ENCODE measurements around the gene IKZF3.

IKZF3 gene

DNA sequence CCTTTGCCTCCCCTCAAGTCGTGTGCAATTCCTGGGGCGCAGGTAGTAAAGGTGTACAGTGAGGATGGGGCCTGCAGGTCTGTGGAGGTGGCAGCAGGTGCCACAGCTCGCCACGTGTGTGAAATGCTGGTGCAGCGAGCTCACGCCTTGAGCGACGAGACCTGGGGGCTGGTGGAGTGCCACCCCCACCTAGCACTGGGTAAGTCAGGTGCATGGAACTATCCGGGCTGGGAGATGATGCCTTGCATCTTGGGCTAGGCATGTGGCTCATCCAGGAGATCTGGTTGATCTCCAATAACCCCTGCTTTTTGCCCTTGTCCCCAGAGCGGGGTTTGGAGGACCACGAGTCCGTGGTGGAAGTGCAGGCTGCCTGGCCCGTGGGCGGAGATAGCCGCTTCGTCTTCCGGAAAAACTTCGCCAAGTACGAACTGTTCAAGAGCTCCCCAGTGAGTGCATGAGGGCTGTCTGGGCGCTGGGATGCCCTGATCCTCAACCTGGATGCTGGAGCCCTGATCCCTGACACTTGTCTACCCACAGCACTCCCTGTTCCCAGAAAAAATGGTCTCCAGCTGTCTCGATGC lies 121.2 kb downstream of the IKZF3 start:
- H3K27ac ChIP-seq = no peak overlapping the region
- no peak overlapping the region for H3K9ac ChIP-seq (ENCODE audit: insufficient read length)
- no peaks in the 10 kb centered on the region for H3K36me3 ChIP-seq (ENCODE audit: insufficient read depth, low read length)
- TF ChIP-seq FOXP2 (optimal IDR thresholded peaks at IDR 0.05; ENCODE audit: control extremely low read depth, extremely low read length, insufficient read depth) (no peak), POLR2AphosphoS5 (IDR thresholded peaks at IDR 0.05; ENCODE audit: borderline replicate concordance, low read depth, low read length) (no peak), EZH2 (IDR thresholded peaks at IDR 0.05) (no peak)
- no peaks in the 10 kb centered on the region for H3K9me3 ChIP-seq (ENCODE audit: low read depth, low read length)
- DNase-seq (ENCODE audit: low read depth, low spot score) = no peak
- no peak overlapping the region for H3K4me3 ChIP-seq

DNA sequence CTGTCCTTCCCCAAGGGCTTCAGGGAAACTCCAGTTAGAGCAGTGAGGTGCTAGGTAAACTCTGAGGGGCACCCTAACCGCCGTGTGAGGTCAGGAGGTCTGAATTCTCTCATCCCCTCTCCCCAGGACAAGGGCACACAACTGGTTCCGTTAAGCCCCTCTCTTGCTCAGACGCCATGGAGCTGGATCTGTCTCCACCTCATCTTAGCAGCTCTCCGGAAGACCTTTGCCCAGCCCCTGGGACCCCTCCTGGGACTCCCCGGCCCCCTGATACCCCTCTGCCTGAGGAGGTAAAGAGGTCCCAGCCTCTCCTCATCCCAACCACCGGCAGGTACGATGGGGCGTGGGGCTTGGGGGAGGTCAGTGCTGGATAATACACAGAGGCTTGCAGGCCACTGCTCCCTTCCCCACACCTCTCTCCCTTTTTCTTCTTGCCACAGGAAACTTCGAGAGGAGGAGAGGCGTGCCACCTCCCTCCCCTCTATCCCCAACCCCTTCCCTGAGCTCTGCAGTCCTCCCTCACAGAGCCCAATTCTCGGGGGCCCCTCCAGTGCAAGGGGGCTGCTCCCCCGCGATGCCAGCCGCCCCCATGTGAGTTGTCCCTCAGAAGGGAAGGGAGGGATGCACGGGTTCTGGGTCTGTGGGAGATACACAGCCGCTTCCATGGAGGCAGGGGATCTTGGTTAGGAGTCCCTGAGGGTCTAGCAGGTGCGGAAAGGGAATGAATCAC lies 121.8 kb downstream of the IKZF3 start:
- Histone ChIP-seq H3K9ac (ENCODE audit: insufficient read length) (no peak overlapping the region), H3K27ac (no peak overlapping the region), H3K4me3 (no peak overlapping the region), H3K36me3 (ENCODE audit: insufficient read depth, low read length) (no peaks in the 10 kb centered on the region), H3K9me3 (ENCODE audit: low read depth, low read length) (no peaks in the 10 kb centered on the region)
- no peak for TF ChIP-seq EZH2 (IDR thresholded peaks at IDR 0.05)
- no peak for TF ChIP-seq FOXP2 (optimal IDR thresholded peaks at IDR 0.05; ENCODE audit: control extremely low read depth, extremely low read length, insufficient read depth)
- no peak for TF ChIP-seq POLR2AphosphoS5 (IDR thresholded peaks at IDR 0.05; ENCODE audit: borderline replicate concordance, low read depth, low read length)
- DNase-seq (ENCODE audit: low read depth, low spot score) = no peak

DNA sequence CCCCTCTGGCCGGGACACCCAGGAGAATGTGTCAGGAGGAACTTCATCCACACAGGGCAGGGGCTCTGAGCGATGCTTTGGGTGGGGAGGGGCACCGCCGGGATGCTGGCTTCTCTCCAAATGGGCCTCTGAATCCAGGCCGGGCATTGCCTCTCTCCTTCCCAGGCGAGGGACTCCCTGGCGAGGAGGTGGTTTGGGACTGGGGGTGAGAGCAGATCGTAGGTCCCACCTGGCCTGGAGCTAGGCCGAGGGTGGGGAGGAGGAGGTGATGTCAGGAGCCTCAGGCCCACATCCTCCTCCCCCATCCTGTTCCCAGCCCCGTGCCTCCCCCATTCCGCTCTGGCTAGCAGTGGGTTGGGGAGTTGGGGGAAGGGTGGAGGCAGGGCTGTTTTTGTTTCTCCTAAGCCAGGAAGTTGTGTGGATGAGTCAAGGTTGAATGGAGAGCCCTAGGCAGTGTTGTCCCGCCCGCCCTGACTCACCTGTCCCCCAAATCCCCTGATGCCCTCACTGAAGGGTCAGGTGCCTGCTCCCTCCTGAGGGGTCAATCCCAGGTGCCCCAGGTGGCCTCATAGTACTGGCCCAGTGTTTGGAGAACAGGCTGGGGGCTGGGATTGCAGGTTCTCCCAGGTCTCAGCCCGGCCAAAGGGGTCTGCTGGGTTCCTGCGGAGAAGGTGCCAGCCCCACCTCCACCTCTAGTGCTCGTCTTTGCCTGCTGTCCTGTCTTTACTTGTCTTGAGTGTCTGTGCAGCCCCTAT lies 123.6 kb downstream of the IKZF3 start:
- H3K9me3 ChIP-seq (ENCODE audit: low read depth, low read length) = no peaks in the 10 kb centered on the region
- no peak overlapping the region for H3K9ac ChIP-seq (ENCODE audit: insufficient read length)
- H3K27ac ChIP-seq = no peak overlapping the region
- H3K4me3 ChIP-seq = no peak overlapping the region
- H3K36me3 ChIP-seq (ENCODE audit: insufficient read depth, low read length) = no peaks in the 10 kb centered on the region
- no peak for TF ChIP-seq POLR2AphosphoS5 (IDR thresholded peaks at IDR 0.05; ENCODE audit: borderline replicate concordance, low read depth, low read length)
- no peak for TF ChIP-seq FOXP2 (optimal IDR thresholded peaks at IDR 0.05; ENCODE audit: control extremely low read depth, extremely low read length, insufficient read depth)
- no peak for TF ChIP-seq EZH2 (IDR thresholded peaks at IDR 0.05)
- no peak for DNase-seq (ENCODE audit: low read depth, low spot score)

DNA sequence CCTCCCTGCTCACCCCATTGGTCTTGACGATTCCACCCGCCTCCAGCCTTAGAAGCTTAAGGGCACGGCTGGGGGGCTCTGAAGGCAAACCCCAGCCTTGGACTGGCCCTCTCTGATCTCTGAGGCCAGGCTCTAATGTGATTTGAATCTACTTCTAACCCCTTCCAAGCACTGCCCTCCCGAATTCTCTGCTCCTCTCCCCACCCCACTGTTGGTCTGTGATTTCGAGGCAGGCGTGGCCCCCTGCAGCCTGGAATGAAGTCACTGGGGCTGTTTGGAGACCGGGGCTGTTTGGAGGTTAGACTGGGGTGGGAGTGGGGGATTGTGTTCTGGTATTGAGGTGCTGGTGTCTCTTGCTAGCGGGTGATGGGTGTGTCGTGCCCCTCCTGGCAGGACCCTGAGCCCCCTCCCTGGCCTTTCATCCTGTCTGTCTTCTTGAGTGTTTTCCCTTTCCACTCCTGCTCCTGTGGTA lies 124.2 kb downstream of the IKZF3 start:
- H3K9me3 ChIP-seq (ENCODE audit: low read depth, low read length) = no peaks in the 10 kb centered on the region
- no peak overlapping the region for H3K27ac ChIP-seq
- no peaks in the 10 kb centered on the region for H3K36me3 ChIP-seq (ENCODE audit: insufficient read depth, low read length)
- DNase-seq (ENCODE audit: low read depth, low spot score) = no peak
- no peak overlapping the region for H3K4me3 ChIP-seq
- no peak for TF ChIP-seq FOXP2 (optimal IDR thresholded peaks at IDR 0.05; ENCODE audit: control extremely low read depth, extremely low read length, insufficient read depth)
- TF ChIP-seq POLR2AphosphoS5 (IDR thresholded peaks at IDR 0.05; ENCODE audit: borderline replicate concordance, low read depth, low read length) = no peak
- no peak for TF ChIP-seq EZH2 (IDR thresholded peaks at IDR 0.05)
- no peak overlapping the region for H3K9ac ChIP-seq (ENCODE audit: insufficient read length)

DNA sequence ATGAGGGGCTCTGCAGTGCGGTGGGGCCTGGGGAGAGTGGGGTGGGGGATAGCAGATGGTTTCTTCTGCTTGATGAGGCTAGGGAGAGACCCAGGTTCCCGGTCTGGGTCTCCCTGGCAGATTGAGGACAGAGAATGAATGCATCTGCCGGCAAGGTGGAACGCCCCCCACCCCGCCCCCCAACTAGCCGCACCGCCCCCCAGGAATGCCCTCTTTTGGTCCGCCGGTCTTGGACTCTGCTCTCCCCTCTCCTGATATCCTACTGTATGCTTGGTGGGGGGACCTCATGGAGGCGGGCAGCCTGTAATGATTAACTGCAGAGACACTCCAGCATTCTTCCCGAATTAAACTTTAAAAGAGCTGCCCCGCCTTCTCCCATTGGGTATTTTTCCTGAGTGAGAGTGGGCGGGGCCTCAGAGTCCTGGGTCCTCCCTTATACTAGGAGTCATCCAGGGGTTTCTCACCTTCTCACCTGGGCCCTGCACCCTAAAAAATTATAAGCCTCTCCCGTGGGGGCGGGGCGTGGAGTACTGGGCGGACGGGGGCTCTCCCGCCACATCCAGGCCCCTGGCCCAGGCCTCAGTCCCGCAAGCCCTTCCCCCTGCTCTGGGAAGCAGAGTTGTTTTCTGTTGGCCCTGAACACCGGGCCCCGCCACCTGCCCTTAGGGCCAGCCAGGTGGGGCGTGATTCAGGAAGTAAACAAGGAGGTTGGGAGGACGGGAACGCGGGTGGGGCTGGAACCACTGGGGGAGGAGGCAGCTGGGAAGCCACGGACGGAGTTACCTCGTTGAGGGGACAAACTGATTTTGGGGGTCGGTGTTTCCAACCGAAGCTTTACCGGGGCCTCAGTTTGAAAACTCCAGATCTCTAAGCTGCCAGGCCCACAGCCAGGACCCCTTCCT lies 124.9 kb downstream of the IKZF3 start:
- DNase-seq (ENCODE audit: low read depth, low spot score) = no peak
- H3K9ac ChIP-seq (ENCODE audit: insufficient read length) = no peak overlapping the region
- peak overlapping the region; percentile 57; the same call in 1 of the 2 replicates for H3K4me3 ChIP-seq
- TF ChIP-seq EZH2 (IDR thresholded peaks at IDR 0.05) (no peak), FOXP2 (optimal IDR thresholded peaks at IDR 0.05; ENCODE audit: control extremely low read depth, extremely low read length, insufficient read depth) (no peak), POLR2AphosphoS5 (IDR thresholded peaks at IDR 0.05; ENCODE audit: borderline replicate concordance, low read depth, low read length) (no peak)
- no peaks in the 10 kb centered on the region for H3K36me3 ChIP-seq (ENCODE audit: insufficient read depth, low read length)
- no peaks in the 10 kb centered on the region for H3K9me3 ChIP-seq (ENCODE audit: low read depth, low read length)
- H3K27ac ChIP-seq = no peak overlapping the region

DNA sequence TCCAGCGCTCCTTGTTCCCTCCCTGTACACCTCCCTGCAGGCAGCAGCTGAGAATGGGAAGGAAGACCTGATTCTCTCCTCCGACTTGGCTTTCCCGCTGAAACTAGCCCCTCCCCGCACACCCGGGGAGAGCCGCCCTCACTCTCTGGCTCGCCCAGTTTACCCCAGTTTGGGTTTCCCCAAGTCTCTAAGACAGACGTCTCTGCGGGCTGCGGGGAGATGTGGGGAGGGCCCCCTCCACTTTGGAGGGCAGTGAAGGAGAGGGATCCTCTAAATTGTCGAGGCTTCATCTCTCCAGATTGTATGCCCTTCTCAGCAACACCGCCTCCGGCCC lies 125.6 kb downstream of the IKZF3 start:
- no peaks in the 10 kb centered on the region for H3K9me3 ChIP-seq (ENCODE audit: low read depth, low read length)
- H3K36me3 ChIP-seq (ENCODE audit: insufficient read depth, low read length) = no peaks in the 10 kb centered on the region
- DNase-seq (ENCODE audit: low read depth, low spot score) = no peak
- no peak overlapping the region for H3K27ac ChIP-seq
- TF ChIP-seq POLR2AphosphoS5 (IDR thresholded peaks at IDR 0.05; ENCODE audit: borderline replicate concordance, low read depth, low read length) (no peak), FOXP2 (optimal IDR thresholded peaks at IDR 0.05; ENCODE audit: control extremely low read depth, extremely low read length, insufficient read depth) (no peak), EZH2 (IDR thresholded peaks at IDR 0.05) (no peak)
- peak overlapping the region; percentile 57; the same call in 1 of the 2 replicates for H3K4me3 ChIP-seq
- H3K9ac ChIP-seq (ENCODE audit: insufficient read length) = no peak overlapping the region

DNA sequence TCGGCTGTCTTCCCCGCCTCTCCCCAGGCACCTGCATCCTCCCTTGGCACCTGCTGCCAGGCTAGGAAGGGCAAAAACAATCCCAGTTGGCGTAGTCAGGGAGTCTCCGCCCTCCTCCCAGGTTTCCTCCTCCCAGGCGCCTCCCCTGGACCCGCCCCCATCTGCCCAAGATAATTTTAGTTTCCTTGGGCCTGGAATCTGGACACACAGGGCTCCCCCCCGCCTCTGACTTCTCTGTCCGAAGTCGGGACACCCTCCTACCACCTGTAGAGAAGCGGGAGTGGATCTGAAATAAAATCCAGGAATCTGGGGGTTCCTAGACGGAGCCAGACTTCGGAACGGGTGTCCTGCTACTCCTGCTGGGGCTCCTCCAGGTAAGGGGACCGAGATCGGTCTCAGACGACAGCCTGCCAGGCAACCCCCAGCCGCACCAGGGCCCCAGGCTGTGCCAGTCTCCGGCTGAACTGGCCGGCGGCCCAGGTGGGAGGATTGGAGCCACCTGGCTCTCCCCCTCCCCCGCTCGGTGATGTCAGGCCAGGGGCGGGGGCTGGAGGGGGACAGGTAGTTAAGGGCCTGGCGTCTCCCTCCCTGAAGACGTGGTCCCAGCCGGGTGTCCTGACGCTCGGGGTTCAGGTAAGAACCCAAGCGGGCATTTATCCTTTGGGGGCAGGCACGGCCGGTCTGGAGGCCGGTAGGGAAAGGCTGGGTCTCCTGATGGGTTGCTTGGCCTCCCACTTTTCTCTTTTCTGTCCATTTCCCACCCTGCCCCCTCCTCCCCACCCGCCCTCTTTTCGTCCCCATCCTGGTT lies 126.1 kb downstream of the IKZF3 start, which contains the start of gene GRB7:
Gene GRB7 (plus strand): TSS at position 179 of the 808 bp plus-strand sequence. CDS start 4,364 bp downstream, outside the sequence.
- TF ChIP-seq EZH2 (IDR thresholded peaks at IDR 0.05) = no peak
- TF ChIP-seq FOXP2 (optimal IDR thresholded peaks at IDR 0.05; ENCODE audit: control extremely low read depth, extremely low read length, insufficient read depth) = no peak
- no peak for TF ChIP-seq POLR2AphosphoS5 (IDR thresholded peaks at IDR 0.05; ENCODE audit: borderline replicate concordance, low read depth, low read length)
- H3K9me3 ChIP-seq (ENCODE audit: low read depth, low read length) = no peaks in the 10 kb centered on the region
- no peak within 1 kb of the TSS for H3K27ac ChIP-seq
- DNase-seq (ENCODE audit: low read depth, low spot score) = no peak
- H3K36me3 ChIP-seq (ENCODE audit: insufficient read depth, low read length) = no peaks in the 10 kb centered on the region
- peak within 1 kb of the TSS; percentile 57; the same call in 1 of the 2 replicates for H3K4me3 ChIP-seq
- H3K9ac ChIP-seq (ENCODE audit: insufficient read length) = no peak within 1 kb of the TSS

Measured in SK-N-MC (cell line).